NCI-H748 (cell line): ENCODE measurements around the gene HOXA11.

ENCODE experiments used
- DNase-seq: peaks from one replicate; lab custom pipeline; 2025; ENCODE audit not compliant: unreplicated experiment; lab: John Stamatoyannopoulos, UW

The HOXA11 gene

GRCh38 chr7:27182285-27182841, 2.7 kb downstream of the HOXA11 start:
- no peak for DNase-seq

GRCh38 chr7:27181795-27182275, 3.2 kb downstream of the HOXA11 start:
- no peak for DNase-seq

- DNase-seq = no peak
These were observed 4.3 kb downstream of the HOXA11 start for GRCh38 chr7:27180431-27181420.

- DNase-seq = no peak
These were observed 5.3 kb downstream of the HOXA11 start for GRCh38 chr7:27179503-27180430.

- DNase-seq = no peak
These were observed 6.0 kb downstream of the HOXA11 start for GRCh38 chr7:27179030-27179429.

GRCh38 chr7:27178366-27178765, 6.7 kb downstream of the HOXA11 start:
- no peak for DNase-seq

GRCh38 chr7:27177795-27178320, 7.2 kb downstream of the HOXA11 start:
- no peak for DNase-seq

- no peak for DNase-seq
These were observed 7.9 kb downstream of the HOXA11 start for GRCh38 chr7:27176962-27177794.

- no peak for DNase-seq
These were observed 8.5 kb downstream of the HOXA11 start for GRCh38 chr7:27176524-27176845.

- peak; percentile 5 for DNase-seq
These were observed 9.2 kb downstream of the HOXA11 start for GRCh38 chr7:27175626-27176523.

- DNase-seq = no peak
These were observed 10.0 kb downstream of the HOXA11 start for GRCh38 chr7:27174874-27175625.

GRCh38 chr7:27173956-27174873, 10.8 kb downstream of the HOXA11 start, which contains the start of gene HOXA10:
Gene HOXA10 (minus strand): TSS chr7:27174320. CDS start chr7:27174306, 14 bp downstream.
- DNase-seq = peak; percentile 75

GRCh38 chr7:27173511-27173955, 11.5 kb downstream of the HOXA11 start:
- peak; percentile 76 for DNase-seq

- DNase-seq = peak; percentile 78
These were observed 12.1 kb downstream of the HOXA11 start for GRCh38 chr7:27172823-27173510.

- DNase-seq = peak; percentile 37
These were observed 12.7 kb downstream of the HOXA11 start for GRCh38 chr7:27172315-27172774.

- peak; percentile 46 for DNase-seq
These were observed 13.3 kb downstream of the HOXA11 start for GRCh38 chr7:27171637-27172314.
